ENCODE data around the gene HPSE2. TPM values are rescaled to one million over a fixed set of nuclear protein-coding genes. Genes with fewer than 3 reads are reported as not detected.
"Not testable (repeated sequence)": the region's sequence is repeated elsewhere in the genome, so short reads cannot be mapped to it uniquely, and the experiment has no call there.

The HPSE2 gene
- total RNA-seq, 4 donors from 2014 or later = 0.57 to 3.6 (median 1.5) TPM

DNA sequence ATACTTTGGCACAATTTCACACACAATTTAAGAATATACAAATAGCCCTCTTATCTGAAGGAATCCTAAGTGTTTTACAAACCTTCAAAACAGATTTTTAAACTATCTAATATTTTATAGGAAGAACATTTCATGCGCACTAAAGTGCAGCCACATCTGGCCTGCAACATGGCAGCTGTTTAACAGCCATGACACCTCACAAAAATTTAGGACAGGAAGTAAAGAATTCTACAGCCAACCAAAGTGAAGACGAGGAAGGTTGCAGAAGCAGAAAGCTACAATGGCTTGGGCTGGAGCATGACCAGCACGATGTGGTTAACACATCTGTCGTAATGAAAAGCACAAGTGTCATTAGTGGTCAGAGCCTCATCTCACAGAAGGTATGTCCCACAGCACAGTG is 238.1 kb downstream of the HPSE2 start:
- no peak for TF ChIP-seq POLR2A (IDR thresholded peaks at IDR 0.05)
- TF ChIP-seq, protein P1, sequence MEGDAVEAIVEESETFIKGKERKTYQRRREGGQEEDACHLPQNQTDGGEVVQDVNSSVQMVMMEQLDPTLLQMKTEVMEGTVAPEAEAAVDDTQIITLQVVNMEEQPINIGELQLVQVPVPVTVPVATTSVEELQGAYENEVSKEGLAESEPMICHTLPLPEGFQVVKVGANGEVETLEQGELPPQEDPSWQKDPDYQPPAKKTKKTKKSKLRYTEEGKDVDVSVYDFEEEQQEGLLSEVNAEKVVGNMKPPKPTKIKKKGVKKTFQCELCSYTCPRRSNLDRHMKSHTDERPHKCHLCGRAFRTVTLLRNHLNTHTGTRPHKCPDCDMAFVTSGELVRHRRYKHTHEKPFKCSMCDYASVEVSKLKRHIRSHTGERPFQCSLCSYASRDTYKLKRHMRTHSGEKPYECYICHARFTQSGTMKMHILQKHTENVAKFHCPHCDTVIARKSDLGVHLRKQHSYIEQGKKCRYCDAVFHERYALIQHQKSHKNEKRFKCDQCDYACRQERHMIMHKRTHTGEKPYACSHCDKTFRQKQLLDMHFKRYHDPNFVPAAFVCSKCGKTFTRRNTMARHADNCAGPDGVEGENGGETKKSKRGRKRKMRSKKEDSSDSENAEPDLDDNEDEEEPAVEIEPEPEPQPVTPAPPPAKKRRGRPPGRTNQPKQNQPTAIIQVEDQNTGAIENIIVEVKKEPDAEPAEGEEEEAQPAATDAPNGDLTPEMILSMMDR (IDR thresholded peaks at IDR 0.05) = no peak
- DNase-seq (ENCODE audit: low spot score in 2 of 2) = no peak
- intact Hi-C loops (cut with DNase I; ENCODE audit: low total_unique reads) = no loop called here
- WGBS, 2 donors = 62 to 68% methylated on average over 4 of the region's 4 CpGs
- H3K4me3 ChIP-seq (ENCODE audit: low read depth, poor library complexity, severe bottlenecking) = no peak overlapping the region

- intact Hi-C loops (cut with DNase I; ENCODE audit: low total_unique reads) = no loop called here
- H3K4me3 ChIP-seq (ENCODE audit: low read depth, poor library complexity, severe bottlenecking) = no peak overlapping the region
- DNase-seq (ENCODE audit: low spot score in 2 of 2) = no peak
- TF ChIP-seq POLR2A (IDR thresholded peaks at IDR 0.05) = no peak
- TF ChIP-seq, protein P1 (IDR thresholded peaks at IDR 0.05) = no peak
Measured at GRCh38 chr10:98994030-98994429, 241.6 kb downstream of the HPSE2 start.

DNA sequence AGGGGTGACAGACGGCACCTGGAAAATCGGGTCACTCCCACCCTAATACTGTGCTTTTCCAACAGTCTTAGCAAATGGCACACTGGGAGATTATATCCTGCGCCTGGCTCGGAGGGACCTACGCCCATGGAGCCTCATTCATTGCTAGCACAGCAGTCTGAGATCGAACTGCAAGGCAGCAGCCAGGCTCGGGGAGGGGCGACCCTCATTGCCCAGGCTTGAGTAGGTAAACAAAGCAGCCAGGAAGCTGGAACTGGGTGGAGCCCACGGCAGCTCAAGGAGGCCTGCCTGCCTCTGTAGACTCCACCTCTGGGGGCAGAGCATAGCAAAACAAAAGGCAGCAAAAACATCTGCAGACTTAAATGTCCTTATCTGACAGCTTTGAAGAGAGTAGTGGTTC is 251.9 kb downstream of the HPSE2 start:
- WGBS, 2 donors = 98% methylated on average over 9 of the region's 9 CpGs
- H3K4me3 ChIP-seq (ENCODE audit: low read depth, poor library complexity, severe bottlenecking); DNase-seq (ENCODE audit: low spot score in 2 of 2); intact Hi-C loops (cut with DNase I; ENCODE audit: low total_unique reads): not testable (repeated sequence)

- no peak for DNase-seq (ENCODE audit: low spot score in 2 of 2)
- intact Hi-C loops (cut with DNase I; ENCODE audit: low total_unique reads) = no loop called here
- H3K4me3 ChIP-seq (ENCODE audit: low read depth, poor library complexity, severe bottlenecking) = no peak overlapping the region
- no peak for TF ChIP-seq POLR2A (IDR thresholded peaks at IDR 0.05)
- TF ChIP-seq, protein P1 (IDR thresholded peaks at IDR 0.05) = no peak
- 58 to 60% methylated on average over 5 of the region's 5 CpGs for WGBS, 2 donors
Measured at GRCh38 chr10:98980353-98980752, 255.3 kb downstream of the HPSE2 start.

- TF ChIP-seq POLR2A (IDR thresholded peaks at IDR 0.05) = no peak
- TF ChIP-seq, protein P1 (IDR thresholded peaks at IDR 0.05) = no peak
- 71 to 73% methylated on average over 2 of the region's 2 CpGs for WGBS, 2 donors
- intact Hi-C loops (cut with DNase I; ENCODE audit: low total_unique reads) = no loop called here
- no peak overlapping the region for H3K4me3 ChIP-seq (ENCODE audit: low read depth, poor library complexity, severe bottlenecking)
- no peak for DNase-seq (ENCODE audit: low spot score in 2 of 2)
Measured at GRCh38 chr10:98971464-98971863, 264.2 kb downstream of the HPSE2 start.

- no peak overlapping the region for H3K4me3 ChIP-seq (ENCODE audit: low read depth, poor library complexity, severe bottlenecking)
- DNase-seq (ENCODE audit: low spot score in 2 of 2) = no peak
- TF ChIP-seq, protein P1 (IDR thresholded peaks at IDR 0.05) = no peak
- TF ChIP-seq POLR2A (IDR thresholded peaks at IDR 0.05) = no peak
- intact Hi-C loops (cut with DNase I; ENCODE audit: low total_unique reads) = no loop called here
Measured at GRCh38 chr10:98967601-98968000, 268.1 kb downstream of the HPSE2 start.
